Medulla oblongata (tissue), 1 donor: ENCODE data around the gene C1GALT1.

ENCODE experiments used
- DNase-seq: peaks from one replicate; pipeline ENCODE4 v3.0.0-alpha.2; 2015; ENCODE audit errors: extremely low spot score

C1GALT1 gene

GRCh38 chr7:7272294-7272693, 90.0 kb downstream of the C1GALT1 start:
- no peak for DNase-seq

DNA sequence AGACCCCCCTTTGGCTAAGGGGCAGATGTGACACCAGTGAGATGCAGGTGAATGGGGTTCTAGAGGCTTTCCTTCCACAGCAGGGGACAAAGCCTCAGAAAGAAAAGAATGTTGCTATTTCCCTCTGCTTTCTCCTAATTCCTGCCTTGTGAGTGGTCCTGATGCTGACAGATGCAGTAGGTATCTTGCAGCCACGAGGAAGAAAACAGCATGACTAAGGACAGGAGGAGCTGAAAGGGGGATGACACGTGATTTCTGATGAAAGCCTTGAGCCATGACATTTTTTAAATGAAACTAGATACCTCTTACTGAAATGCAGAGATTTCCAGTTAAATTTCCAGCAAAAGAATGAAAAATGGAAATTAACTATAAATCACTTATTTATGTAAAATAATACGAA, 92.4 kb downstream of the C1GALT1 start:
- DNase-seq: no peak

- DNase-seq: no peak
Observed at GRCh38 chr7:7276161-7276560, 93.8 kb downstream of the C1GALT1 start.

DNA sequence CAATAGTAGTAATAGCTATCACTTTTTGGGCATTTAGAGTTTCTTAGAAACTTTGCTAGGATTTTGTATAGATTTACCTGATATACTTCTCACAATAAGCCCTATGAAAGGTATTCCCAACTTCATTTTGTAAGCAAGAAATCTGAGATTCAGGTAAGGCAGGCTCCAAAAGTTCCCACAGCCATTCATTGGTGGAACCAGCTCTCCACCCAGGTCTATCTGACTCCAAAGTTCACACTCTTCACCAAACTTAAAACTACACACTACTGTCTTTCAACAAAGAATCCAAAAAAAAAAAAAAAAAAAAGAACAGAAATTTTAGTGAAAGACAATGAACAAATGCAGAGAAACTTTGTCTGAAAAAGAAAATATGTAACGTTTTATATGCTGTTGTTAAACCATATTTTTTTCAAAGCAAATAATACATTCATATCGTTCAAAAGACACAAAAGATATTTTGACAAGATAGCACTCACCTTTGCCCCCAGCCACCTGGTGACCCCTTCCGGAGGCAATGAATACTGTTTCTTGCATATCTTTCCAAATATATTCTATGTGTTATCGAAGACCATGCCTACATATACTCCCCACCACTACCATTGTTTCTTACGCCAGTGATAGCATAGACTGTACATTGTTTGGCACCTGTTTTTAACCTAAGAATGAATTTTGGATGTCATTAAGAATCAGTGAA, 108.2 kb downstream of the C1GALT1 start:
- no peak for DNase-seq

DNA sequence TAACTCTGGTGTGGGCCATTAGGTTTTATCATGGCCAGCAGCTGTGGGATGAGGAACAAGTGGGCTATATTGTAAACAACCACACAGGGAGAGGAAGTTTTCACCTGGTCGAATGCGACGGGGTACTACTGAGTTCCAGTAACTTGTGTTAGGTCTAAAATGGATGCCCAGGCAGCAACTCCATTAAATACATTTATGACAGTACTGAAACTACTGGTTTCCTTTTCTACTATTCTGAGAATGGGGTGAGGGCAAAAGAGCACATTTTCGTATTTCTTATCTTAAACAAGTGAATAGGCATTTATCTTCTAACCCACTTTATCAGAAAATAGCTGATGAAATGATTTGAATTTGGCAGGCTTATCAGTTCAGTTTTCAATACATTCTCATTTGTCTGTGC, 109.7 kb downstream of the C1GALT1 start:
- no peak for DNase-seq

DNA sequence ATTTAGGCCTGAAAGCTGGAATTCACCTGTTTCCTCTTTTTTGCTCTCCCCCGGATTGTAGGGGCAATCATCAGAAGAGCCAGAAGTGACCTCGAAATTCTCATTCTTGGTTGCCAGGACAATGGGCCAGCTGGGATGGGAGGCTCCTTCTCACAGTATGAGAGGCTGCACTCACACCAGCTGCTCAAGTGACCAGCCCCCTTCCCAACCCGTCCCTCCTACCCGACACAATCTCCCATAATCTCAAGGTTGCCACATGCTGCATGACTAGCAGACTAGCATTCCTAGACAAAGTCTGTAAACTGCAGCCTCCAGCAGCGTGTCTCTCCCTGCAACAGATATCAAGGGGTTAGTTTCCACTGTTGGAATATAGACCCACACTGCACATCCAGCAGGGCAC, 110.3 kb downstream of the C1GALT1 start:
- no peak for DNase-seq

GRCh38 chr7:7293092-7293491, 110.7 kb downstream of the C1GALT1 start:
- DNase-seq: no peak

DNA sequence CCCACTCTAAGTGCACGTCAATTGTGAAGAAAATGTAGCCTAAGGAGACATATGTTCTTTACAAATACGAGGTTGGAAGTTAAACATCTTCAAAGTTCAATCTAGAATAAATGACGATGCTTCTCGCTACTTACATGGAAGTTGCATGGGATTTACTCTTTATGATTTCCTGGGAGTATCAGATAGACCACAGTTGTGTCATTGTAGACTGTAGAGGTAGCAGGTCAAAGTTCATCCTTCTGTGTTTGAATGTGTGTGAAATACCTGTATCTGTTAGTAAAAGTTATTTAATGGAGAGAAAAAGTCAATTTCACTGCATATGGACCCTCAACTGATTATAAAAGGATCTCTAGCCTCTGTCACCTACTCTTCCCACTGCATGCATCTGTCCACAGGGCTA, 112.6 kb downstream of the C1GALT1 start:
- DNase-seq: no peak
